ENCODE results near the gene NR4A1.

DNA sequence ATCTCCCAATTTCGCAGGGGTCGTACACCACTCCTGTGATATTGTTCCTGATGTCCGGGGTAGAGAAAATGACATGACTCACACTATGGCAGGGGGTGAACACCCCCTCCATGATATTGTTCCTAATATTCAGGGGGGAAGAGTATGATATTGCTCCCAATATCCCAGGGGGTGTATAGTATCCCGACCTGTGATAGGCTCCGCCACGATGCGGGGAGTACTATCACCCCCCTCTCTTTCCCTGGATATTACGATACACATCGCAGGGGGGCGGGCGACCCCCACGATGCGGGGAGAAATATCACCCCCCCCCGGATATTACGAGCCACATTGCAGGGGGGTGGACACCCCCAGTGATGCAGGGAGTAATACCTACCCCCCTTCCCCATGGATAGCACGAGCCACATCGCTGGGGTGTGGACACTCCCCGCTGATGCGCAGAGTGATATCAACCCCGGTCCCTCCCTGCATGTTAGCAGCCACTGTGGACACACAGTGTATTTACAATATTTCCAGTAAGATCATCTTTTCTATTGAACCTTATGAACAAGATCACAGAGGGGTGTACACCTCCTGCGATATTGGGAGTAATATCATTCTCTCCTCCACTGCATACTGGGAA lies 45.9 kb downstream of the NR4A1 start:
- TF ChIP-seq, protein P1, sequence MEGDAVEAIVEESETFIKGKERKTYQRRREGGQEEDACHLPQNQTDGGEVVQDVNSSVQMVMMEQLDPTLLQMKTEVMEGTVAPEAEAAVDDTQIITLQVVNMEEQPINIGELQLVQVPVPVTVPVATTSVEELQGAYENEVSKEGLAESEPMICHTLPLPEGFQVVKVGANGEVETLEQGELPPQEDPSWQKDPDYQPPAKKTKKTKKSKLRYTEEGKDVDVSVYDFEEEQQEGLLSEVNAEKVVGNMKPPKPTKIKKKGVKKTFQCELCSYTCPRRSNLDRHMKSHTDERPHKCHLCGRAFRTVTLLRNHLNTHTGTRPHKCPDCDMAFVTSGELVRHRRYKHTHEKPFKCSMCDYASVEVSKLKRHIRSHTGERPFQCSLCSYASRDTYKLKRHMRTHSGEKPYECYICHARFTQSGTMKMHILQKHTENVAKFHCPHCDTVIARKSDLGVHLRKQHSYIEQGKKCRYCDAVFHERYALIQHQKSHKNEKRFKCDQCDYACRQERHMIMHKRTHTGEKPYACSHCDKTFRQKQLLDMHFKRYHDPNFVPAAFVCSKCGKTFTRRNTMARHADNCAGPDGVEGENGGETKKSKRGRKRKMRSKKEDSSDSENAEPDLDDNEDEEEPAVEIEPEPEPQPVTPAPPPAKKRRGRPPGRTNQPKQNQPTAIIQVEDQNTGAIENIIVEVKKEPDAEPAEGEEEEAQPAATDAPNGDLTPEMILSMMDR (CRISPR knock-in tag; IDR thresholded peaks at IDR 0.05): no peak
- TF ChIP-seq ZZZ3 (CRISPR knock-in tag; IDR thresholded peaks at IDR 0.05; ENCODE audit: borderline replicate concordance) (no peak), SIN3A (IDR thresholded peaks at IDR 0.05; ENCODE audit: borderline replicate concordance, low read depth, low read length) (no peak)

Measured in HepG2 (cell line).